T-cell (primary cell): Measurements from ENCODE around the gene SLC6A13. TPM values are rescaled to one million over a fixed set of nuclear protein-coding genes. Genes with fewer than 3 reads are reported as not detected.

Experiments
- ATAC-seq, 4 experiments: fragments of 200-7000 bp in 3 of 4; fragments of 150-1000 bp in 1 of 4; cut with Tn5 transposase; replicated peaks in 1 of 4; 1 replicate in 3 of 4; 2 replicates in 1 of 4; pipeline ENCODE4 v1.10.0; 2021; ENCODE audit warnings: moderate library complexity in 3 of 4, mild to moderate bottlenecking in 2 of 4, moderate number of reproducible peaks in 1 of 4
- CTCF ChIA-PET, 2 donors: fragments of 300-600 bp; sonication (Branson Sonifier 250); formaldehyde crosslinking; loops; one replicate each; lab custom pipeline; 2022; ENCODE audit warnings: antibody characterized with exemption in 2 of 2; lab: Charles Lee
- POLR2A ChIA-PET, 2 donors: fragments of 300-600 bp; sonication (Branson Sonifier 250); formaldehyde crosslinking; loops; one replicate each; lab custom pipeline; 2022; ENCODE audit warnings: antibody characterized with exemption in 2 of 2; lab: Charles Lee
- DNase-seq, 35 experiments: peaks; one replicate each; pipeline versions ENCODE4 v3.0.0 to v3.0.0-alpha.2; 2013 to 2023
- H3K27ac ChIP-seq: one replicate; pipeline ENCODE4 v1.5.1; 2013; ENCODE audit warnings: low read length
- H3K27me3 ChIP-seq, 2 experiments: replicated peaks in 1 of 2; 1 replicate in 1 of 2; 2 replicates in 1 of 2; pipeline versions ENCODE4 v1.6.1 to v1.7.0; 2013; ENCODE audit warnings: low read length in 1 of 2, mixed read lengths in 1 of 2; ENCODE audit not compliant: control insufficient read depth in 2 of 2, insufficient read depth in 2 of 2; ENCODE audit errors: extremely low read depth in 1 of 2
- H3K36me3 ChIP-seq, 2 donors: 1 replicate in 1 of 2; 2 replicates in 1 of 2; pipeline versions ENCODE4 v1.6.1 to v1.7.0; 2013; ENCODE audit warnings: low read length in 1 of 2; ENCODE audit not compliant: control insufficient read depth in 2 of 2, insufficient read depth in 1 of 2; ENCODE audit errors: extremely low read depth in 1 of 2
- H3K4me1 ChIP-seq, 2 experiments: 1 replicate in 1 of 2; 2 replicates in 1 of 2; pipeline versions ENCODE4 v1.6.1 to v1.7.0; 2013; ENCODE audit warnings: low read length in 2 of 2, mixed read lengths in 1 of 2; ENCODE audit not compliant: insufficient read depth in 2 of 2, control insufficient read depth in 1 of 2; ENCODE audit errors: extremely low read depth in 1 of 2
- H3K4me3 ChIP-seq, 2 donors: 1 replicate in 1 of 2; 2 replicates in 1 of 2; pipeline versions ENCODE4 v1.5.1 to v1.7.0; 2013; ENCODE audit warnings: mild to moderate bottlenecking in 2 of 2, low read length in 1 of 2, moderate library complexity in 1 of 2; ENCODE audit not compliant: control insufficient read depth in 1 of 2; ENCODE audit errors: extremely low read depth in 1 of 2
- H3K9me3 ChIP-seq: 2 replicates; pipeline ENCODE4 v1.7.0; 2013
- H3K27ac Mint-ChIP-seq, 2 donors: one replicate each; pipeline ENCODE4 v1.8.0; 2020 to 2021; ENCODE audit warnings: mild to moderate bottlenecking in 2 of 2, mixed read lengths in 2 of 2
- H3K27me3 Mint-ChIP-seq, 2 donors: one replicate each; pipeline ENCODE4 v1.8.0; 2021 to 2022; ENCODE audit warnings: mixed read lengths in 2 of 2
- H3K36me3 Mint-ChIP-seq: one replicate; pipeline ENCODE4 v1.8.0; 2021; ENCODE audit warnings: mixed read lengths
- H3K4me1 Mint-ChIP-seq, 3 donors: one replicate each; pipeline ENCODE4 v1.8.0; 2020 to 2022; ENCODE audit warnings: mixed read lengths in 3 of 3, mild to moderate bottlenecking in 1 of 3
- H3K4me3 Mint-ChIP-seq, 3 donors: one replicate each; pipeline ENCODE4 v1.8.0; 2020 to 2022; ENCODE audit warnings: mild to moderate bottlenecking in 3 of 3, mixed read lengths in 3 of 3, moderate library complexity in 3 of 3
- H3K9me3 Mint-ChIP-seq, 3 donors: one replicate each; pipeline ENCODE4 v1.8.0; 2020 to 2022; ENCODE audit warnings: mixed read lengths in 3 of 3
- WGBS: methylation state at CpG from one replicate; pipeline ENCODE4 v1.1.5; 2013; ENCODE audit warnings: missing lambda C conversion rate; ENCODE audit not compliant: insufficient coverage; 5-methylcytosine and 5-hydroxymethylcytosine counted together
- total RNA-seq, 35 experiments: library from RNA in 6 of 35; stranded (reverse) in 6 of 35; fragments of 120-200 nt in 1 of 35; gene quantifications; one replicate each; pipeline versions ENCODE4 v1.2.1 to v1.2.4 and lab custom pipeline; 2013 to 2026

The SLC6A13 gene
- total RNA-seq, 5 donors from 2014 or later (not counting 1 experiment from before 2014, with no cell fraction given): 0.49 to 1.8 (median 0.86) TPM

- Mint-ChIP-seq H3K4me1 (peaks cover 2 to 5% (median 5%) of the 10 kb centered on the region in 3 donors), H3K4me3 (no peak overlapping the region)
- ATAC-seq: no peak
These were observed 77.1 kb downstream of the SLC6A13 start for GRCh38 chr12:185576-185955.

GRCh38 chr12:184811-185575 lies 77.6 kb downstream of the SLC6A13 start:
- ChIA-PET POLR2A (no interaction called here), CTCF (no interaction called here)
- H3K27ac Mint-ChIP-seq: no peak overlapping the region
- Histone ChIP-seq H3K27me3 (peaks cover 0 to 50% of the 10 kb centered on the region in 2 experiments), H3K4me1 (peaks cover 0 to 11% of the 10 kb centered on the region in 2 experiments), H3K9me3 (no peaks in the 10 kb centered on the region), H3K36me3 (no peaks in the 10 kb centered on the region), H3K4me3 (no peak overlapping the region), H3K27ac (no peak overlapping the region)
- H3K36me3 Mint-ChIP-seq: no peaks in the 10 kb centered on the region
- 43% methylated on average over 4 of the region's 13 CpGs for WGBS
- no peak for ATAC-seq
- no peak for DNase-seq
- no peaks in the 10 kb centered on the region for H3K9me3 Mint-ChIP-seq
- H3K4me1 Mint-ChIP-seq: peaks cover 8 to 9% (median 8%) of the 10 kb centered on the region in 3 donors
- peaks cover 15 to 26% of the 10 kb centered on the region in 2 donors for H3K27me3 Mint-ChIP-seq
- H3K4me3 Mint-ChIP-seq: no peak overlapping the region

More at GRCh38 chr12:185576-185955, 77.1 kb downstream of the SLC6A13 start:
- DNase-seq: no peak
- H3K4me3 ChIP-seq: no peak overlapping the region
- no peaks in the 10 kb centered on the region for H3K36me3 Mint-ChIP-seq
- no peak overlapping the region for H3K27ac Mint-ChIP-seq
- no peaks in the 10 kb centered on the region for H3K9me3 ChIP-seq
- WGBS: 58% methylated on average over 8 of the region's 8 CpGs
- peaks cover 18 to 32% of the 10 kb centered on the region in 2 donors for H3K27me3 Mint-ChIP-seq
- peaks cover 0 to 8% of the 10 kb centered on the region in 2 experiments for H3K4me1 ChIP-seq
- no peaks in the 10 kb centered on the region for H3K9me3 Mint-ChIP-seq
- H3K36me3 ChIP-seq: no peaks in the 10 kb centered on the region
- POLR2A ChIA-PET: no interaction called here
- CTCF ChIA-PET: no interaction called here
- H3K27me3 ChIP-seq: peaks cover 0 to 52% of the 10 kb centered on the region in 2 experiments
- no peak overlapping the region for H3K27ac ChIP-seq

- ATAC-seq (no peak), DNase-seq (no peak)
- Mint-ChIP-seq H3K4me3 (no peak overlapping the region), H3K4me1 (peaks cover 3 to 9% (median 5%) of the 10 kb centered on the region in 3 donors), H3K9me3 (no peaks in the 10 kb centered on the region), H3K27me3 (peaks cover 9 to 18% of the 10 kb centered on the region in 2 donors), H3K36me3 (no peaks in the 10 kb centered on the region), H3K27ac (no peak overlapping the region)
- peaks cover 0 to 57% of the 10 kb centered on the region in 2 experiments for H3K27me3 ChIP-seq
- H3K27ac ChIP-seq: no peak overlapping the region
- H3K36me3 ChIP-seq: no peaks in the 10 kb centered on the region
- H3K4me1 ChIP-seq: peaks cover 0 to 5% of the 10 kb centered on the region in 2 experiments
- 68% methylated on average over 6 of the region's 10 CpGs for whole genome bisulfite sequencing
- ChIA-PET CTCF (no interaction called here), POLR2A (no interaction called here)
- H3K4me3 ChIP-seq: no peak overlapping the region
- H3K9me3 ChIP-seq: no peaks in the 10 kb centered on the region
These were observed 80.2 kb downstream of the SLC6A13 start for GRCh38 chr12:182381-182892.

DNA sequence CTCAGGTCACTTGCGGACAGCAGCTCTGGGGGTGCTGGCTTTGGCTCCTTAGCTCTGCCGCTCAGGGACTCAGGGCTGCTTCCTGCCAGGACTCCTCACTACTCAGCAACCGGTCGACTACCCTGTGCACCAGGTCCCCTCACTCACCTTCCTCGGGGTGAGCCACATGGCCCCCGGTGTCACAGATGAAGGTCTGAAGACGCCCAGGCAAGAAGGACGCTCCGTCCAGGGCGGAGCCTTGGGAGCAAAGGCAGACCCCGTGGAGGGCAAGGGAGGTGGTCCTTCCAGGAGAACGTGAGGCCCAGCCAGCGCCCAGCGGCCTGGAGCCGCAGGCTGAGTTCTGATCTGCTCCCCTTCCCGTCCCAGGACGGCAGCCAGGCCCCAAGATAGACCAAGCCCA lies 80.7 kb downstream of the SLC6A13 start:
- Mint-ChIP-seq H3K27ac (no peak overlapping the region), H3K36me3 (no peaks in the 10 kb centered on the region), H3K9me3 (no peaks in the 10 kb centered on the region), H3K27me3 (peaks cover 9 to 18% of the 10 kb centered on the region in 2 donors), H3K4me3 (no peak overlapping the region), H3K4me1 (peaks cover 3 to 9% (median 5%) of the 10 kb centered on the region in 3 donors)
- WGBS: 87% methylated on average over 17 of the region's 17 CpGs
- Histone ChIP-seq H3K4me3 (no peak overlapping the region), H3K4me1 (peaks cover 0 to 5% of the 10 kb centered on the region in 2 experiments), H3K27me3 (peaks cover 0 to 61% of the 10 kb centered on the region in 2 experiments), H3K36me3 (no peaks in the 10 kb centered on the region), H3K9me3 (no peaks in the 10 kb centered on the region), H3K27ac (no peak overlapping the region)
- ChIA-PET POLR2A (no interaction called here), CTCF (no interaction called here)
- DNase-seq (no peak), ATAC-seq (no peak)

DNA sequence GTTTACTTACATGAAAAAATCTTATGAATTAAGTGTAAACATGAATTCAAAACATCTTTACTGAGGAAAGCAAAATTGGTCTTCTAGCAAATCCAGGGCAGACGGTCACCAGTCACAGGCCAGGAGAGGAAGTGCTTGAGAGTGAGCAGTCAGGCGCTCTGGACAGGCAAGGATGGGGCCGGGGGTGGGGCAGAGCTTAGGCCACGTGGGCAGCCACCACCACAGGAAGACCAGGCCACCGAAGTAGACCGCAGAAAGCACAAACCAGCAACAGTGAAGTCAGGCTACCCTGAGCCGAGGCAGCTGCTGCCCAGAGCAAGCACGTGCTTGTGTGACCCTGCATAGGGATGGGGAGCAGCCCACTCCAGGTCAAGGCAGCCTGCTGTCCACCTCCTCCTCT lies 82.2 kb downstream of the SLC6A13 start:
- Histone ChIP-seq H3K4me3 (no peak overlapping the region), H3K4me1 (peaks cover 0 to 5% of the 10 kb centered on the region in 2 experiments), H3K27ac (no peak overlapping the region), H3K36me3 (no peaks in the 10 kb centered on the region), H3K9me3 (no peaks in the 10 kb centered on the region), H3K27me3 (peaks cover 0 to 59% of the 10 kb centered on the region in 2 experiments)
- Mint-ChIP-seq H3K4me1 (peaks cover 3 to 9% (median 5%) of the 10 kb centered on the region in 3 donors), H3K9me3 (no peaks in the 10 kb centered on the region), H3K36me3 (no peaks in the 10 kb centered on the region), H3K4me3 (no peak overlapping the region), H3K27me3 (peaks cover 9 to 14% of the 10 kb centered on the region in 2 donors), H3K27ac (no peak overlapping the region)
- no peak for ATAC-seq
- peak in 1 of 35 experiments; percentile 12 for DNase-seq
- CTCF ChIA-PET: no interaction called here
- WGBS: 7% methylated on average over 8 of the region's 8 CpGs
- POLR2A ChIA-PET: no interaction called here

- H3K9me3 Mint-ChIP-seq: no peaks in the 10 kb centered on the region
- CTCF ChIA-PET: no interaction called here
- 86% methylated on average over 2 of the region's 5 CpGs for WGBS
- no peak overlapping the region for H3K27ac ChIP-seq
- H3K27me3 ChIP-seq: peaks cover 0 to 56% of the 10 kb centered on the region in 2 experiments
- no peaks in the 10 kb centered on the region for H3K36me3 Mint-ChIP-seq
- H3K4me3 Mint-ChIP-seq: no peak overlapping the region
- peaks cover 0 to 5% of the 10 kb centered on the region in 2 experiments for H3K4me1 ChIP-seq
- H3K27ac Mint-ChIP-seq: no peak overlapping the region
- DNase-seq (no peak), ATAC-seq (no peak)
- H3K4me3 ChIP-seq: no peak overlapping the region
- H3K27me3 Mint-ChIP-seq: peaks cover 8 to 14% of the 10 kb centered on the region in 2 donors
- POLR2A ChIA-PET: no interaction called here
- no peaks in the 10 kb centered on the region for H3K9me3 ChIP-seq
- no peaks in the 10 kb centered on the region for H3K36me3 ChIP-seq
- H3K4me1 Mint-ChIP-seq: peaks cover 3 to 9% (median 5%) of the 10 kb centered on the region in 3 donors
These were observed 82.8 kb downstream of the SLC6A13 start for GRCh38 chr12:179885-180284.
